ENCODE data around the gene IQUB.

Gene IQUB

GRCh38 chr7:123498031-123498430 lies 36.4 kb downstream of the IQUB start:
- in situ Hi-C loops (cut with HindIII; ENCODE audit: low sequenced_read_pairs): loop anchor here (25.0 kb wide), 1 partner anchor 111 kb away; no protein-coding TSS in a partner anchor

GRCh38 chr7:123494193-123494796 lies 40.1 kb downstream of the IQUB start:
- in situ Hi-C loops (cut with HindIII; ENCODE audit: low sequenced_read_pairs): loop anchor here (25.0 kb wide), 1 partner anchor 107 kb away; no protein-coding TSS in a partner anchor

DNA sequence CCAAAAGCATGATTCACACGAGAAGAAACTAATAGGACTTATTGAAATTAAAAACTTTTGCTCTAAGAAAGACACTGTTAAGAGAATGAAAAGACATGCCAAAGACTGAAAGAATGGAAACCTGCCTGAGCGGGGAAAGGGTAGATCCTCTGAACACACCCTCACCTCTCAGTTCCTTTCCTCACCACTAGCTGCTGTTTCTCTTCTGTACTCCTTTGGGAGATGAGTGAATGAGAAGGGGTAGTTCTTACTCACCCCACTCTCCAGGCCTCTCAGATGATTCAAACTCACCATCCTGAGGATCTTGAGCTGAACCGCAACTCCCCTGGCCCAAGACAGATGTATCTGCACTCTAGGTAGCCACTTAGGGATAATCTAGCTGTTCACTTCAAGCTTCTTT lies 41.9 kb downstream of the IQUB start:
- in situ Hi-C loops (cut with HindIII; ENCODE audit: low sequenced_read_pairs): loop anchor here (25.0 kb wide), 1 partner anchor 105 kb away; no protein-coding TSS in a partner anchor

DNA sequence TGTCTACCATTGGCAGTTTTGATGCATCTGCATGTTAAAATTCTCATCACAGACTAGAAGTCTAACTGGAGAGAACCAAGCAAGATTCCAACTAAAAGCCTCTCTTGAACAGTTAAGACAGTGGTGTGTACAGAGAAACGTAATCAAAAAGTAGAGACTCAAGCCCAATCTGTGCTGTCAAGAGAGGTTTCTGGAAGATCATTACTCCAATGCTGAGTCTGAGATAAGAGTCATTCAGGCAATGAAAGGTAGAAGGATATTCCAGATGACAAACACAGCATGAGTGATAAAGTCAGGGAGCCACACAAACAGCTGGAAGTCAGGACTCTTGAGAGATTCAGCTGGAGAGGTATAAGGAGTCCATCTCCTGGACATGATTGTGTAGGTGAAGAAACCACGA lies 48.7 kb downstream of the IQUB start:
- in situ Hi-C loops (cut with HindIII; ENCODE audit: low sequenced_read_pairs): loop anchor here (25.0 kb wide), 1 partner anchor 98 kb away; no protein-coding TSS in a partner anchor

DNA sequence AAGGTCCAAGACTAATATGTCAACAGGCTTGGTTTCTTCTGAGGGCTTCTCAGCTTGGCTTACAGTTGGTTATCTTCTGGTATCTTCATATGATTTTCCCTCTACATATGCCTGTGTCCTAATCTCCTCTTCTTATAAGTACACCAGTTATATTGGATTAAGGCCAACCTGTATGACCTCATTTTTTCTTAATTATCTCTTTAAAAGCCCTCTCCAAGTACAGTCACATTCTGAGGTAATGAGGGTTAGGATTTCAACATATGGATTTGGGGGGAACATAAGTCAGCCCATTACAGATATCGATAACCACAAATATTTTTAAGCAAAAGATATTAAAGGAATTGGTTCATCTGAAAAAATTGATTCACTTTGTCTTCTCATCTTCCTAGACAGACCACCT lies 49.2 kb downstream of the IQUB start:
- in situ Hi-C loops (cut with HindIII; ENCODE audit: low sequenced_read_pairs): loop anchor here (25.0 kb wide), 1 partner anchor 98 kb away; no protein-coding TSS in a partner anchor

DNA sequence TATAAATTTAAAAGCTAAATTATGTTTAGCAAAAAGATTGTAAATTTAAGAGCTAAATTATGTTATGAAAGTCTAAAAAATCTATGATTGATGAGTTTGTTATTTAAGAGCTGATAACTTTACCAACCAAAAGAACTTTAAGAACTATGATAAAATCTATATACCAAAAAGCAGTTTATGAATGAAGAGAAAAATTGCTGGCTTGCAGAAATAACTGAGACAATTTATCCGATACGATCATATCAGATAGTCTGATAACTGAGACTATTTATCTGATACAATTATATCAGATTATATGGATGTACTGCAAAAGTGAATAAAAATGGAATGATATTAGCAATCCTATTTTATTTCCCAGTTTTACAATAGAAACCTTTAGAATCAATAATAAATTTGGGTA lies 50.2 kb downstream of the IQUB start:
- in situ Hi-C loops (cut with HindIII; ENCODE audit: low sequenced_read_pairs): loop anchor here (25.0 kb wide), 1 partner anchor 97 kb away; no protein-coding TSS in a partner anchor

GRCh38 chr7:123480107-123480506 lies 54.3 kb downstream of the IQUB start:
- in situ Hi-C loops (cut with HindIII; ENCODE audit: low sequenced_read_pairs): loop anchor here (25.0 kb wide), 1 partner anchor 93 kb away; no protein-coding TSS in a partner anchor

DNA sequence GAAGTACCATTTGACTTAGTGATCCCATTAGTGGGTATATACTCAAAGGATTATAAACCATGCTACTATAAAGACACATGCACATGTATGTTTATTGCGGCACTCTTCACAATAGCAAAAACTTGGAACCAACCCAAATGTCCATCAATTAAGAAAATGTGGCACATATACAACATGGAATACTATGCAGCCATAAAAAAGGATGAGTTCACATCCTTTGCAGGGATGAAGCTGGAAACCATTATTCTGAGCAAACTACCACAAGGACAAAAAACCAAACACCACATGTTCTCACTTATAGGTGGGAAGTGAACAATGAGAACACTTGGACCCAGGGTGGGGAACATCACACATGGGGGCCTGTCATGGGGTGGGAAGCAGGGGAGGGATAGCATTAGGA lies 56.3 kb downstream of the IQUB start:
- in situ Hi-C loops (cut with HindIII; ENCODE audit: low sequenced_read_pairs): loop anchor here (25.0 kb wide), 1 partner anchor 91 kb away; no protein-coding TSS in a partner anchor

GRCh38 chr7:123472750-123473445 lies 61.5 kb downstream of the IQUB start:
- in situ Hi-C loops (cut with HindIII; ENCODE audit: low sequenced_read_pairs): no loop called here

DNA sequence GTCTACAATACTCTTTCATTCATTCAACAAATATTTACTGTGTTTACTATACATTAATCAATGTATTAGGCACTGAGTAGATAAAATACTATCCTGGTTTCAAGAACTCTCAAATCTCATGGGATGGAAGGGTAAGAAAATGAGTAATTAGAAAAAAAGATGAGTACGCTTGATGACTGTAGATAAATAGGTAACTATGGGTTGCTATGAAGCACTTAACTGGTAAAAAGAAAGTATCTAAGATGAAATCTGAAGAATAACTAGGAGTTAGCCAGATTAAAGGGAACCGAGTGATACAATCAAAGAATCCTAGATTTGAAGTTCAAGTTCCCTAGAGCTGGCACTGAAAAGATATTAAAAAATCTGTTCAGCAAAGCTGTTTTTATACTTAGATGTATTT lies 62.1 kb downstream of the IQUB start:
- in situ Hi-C loops (cut with HindIII; ENCODE audit: low sequenced_read_pairs): no loop called here

DNA sequence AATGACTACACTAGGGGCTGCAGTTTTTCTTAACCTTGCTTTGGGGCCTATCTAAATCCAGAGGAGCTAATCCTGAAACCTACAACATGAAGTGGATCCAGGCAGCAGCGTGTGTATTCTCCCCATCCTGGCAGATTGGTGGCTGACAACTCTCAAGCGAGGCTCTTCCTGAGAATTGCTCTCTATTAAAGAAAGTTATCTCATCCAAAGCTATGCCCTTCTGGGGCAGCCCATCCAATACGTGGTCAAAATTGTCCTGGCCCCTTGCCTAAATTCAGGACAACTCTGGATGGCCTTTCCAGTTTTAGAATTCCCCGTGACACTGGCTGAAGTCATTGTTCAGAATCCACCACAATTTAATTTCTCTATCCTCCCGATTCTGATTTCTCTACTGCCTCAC lies 66.1 kb downstream of the IQUB start:
- in situ Hi-C loops (cut with HindIII; ENCODE audit: low sequenced_read_pairs): no loop called here

GRCh38 chr7:123463890-123464289 lies 70.5 kb downstream of the IQUB start:
- in situ Hi-C loops (cut with HindIII; ENCODE audit: low sequenced_read_pairs): no loop called here

GRCh38 chr7:123460616-123461015 lies 73.8 kb downstream of the IQUB start:
- in situ Hi-C loops (cut with HindIII; ENCODE audit: low sequenced_read_pairs): no loop called here

- in situ Hi-C loops (cut with HindIII; ENCODE audit: low sequenced_read_pairs): no loop called here
Measured at GRCh38 chr7:123455965-123456470, 78.4 kb downstream of the IQUB start.

DNA sequence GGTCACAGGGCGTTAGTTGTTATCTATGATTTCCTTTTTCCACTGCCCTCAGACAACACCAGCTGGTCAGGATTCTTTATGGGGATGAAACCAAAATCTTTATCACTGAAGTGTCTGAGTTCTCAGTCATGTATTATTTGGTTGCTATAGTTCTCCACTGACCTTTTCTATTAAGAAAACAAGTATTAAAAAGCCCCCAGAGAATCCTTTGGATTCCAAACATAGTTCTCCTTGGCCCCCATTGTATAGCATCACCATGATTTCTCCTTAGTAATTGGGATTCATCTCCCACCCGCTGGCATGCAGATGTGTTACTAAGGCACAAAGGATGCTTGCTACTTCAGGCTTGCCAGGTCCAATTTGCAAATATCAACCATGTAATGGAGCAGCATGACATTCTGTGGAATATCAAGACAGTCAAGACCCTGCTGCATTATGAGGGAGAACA lies 94.3 kb downstream of the IQUB start:
- in situ Hi-C loops (cut with HindIII; ENCODE audit: low sequenced_read_pairs): no loop called here

DNA sequence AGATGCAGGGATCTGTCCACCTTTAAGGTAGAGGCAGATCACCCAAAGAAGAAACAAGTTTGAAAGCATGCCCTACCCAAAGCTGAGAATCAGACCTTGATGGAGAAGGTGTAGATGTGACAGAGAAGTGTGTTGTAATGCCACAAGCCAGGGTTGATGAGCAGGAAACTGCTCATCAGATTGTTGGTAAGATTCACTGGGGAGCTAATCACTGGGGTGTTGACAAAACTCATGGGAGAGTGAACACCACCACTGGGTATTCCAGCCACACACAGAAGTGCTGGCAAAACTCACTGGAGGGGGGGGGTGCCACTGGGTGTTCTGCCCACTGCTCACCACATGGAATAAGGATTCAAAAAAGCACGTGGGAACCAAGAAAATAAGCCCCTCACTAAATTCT lies 95.2 kb downstream of the IQUB start:
- in situ Hi-C loops (cut with HindIII; ENCODE audit: low sequenced_read_pairs): no loop called here

- in situ Hi-C loops (cut with HindIII; ENCODE audit: low sequenced_read_pairs): no loop called here
Measured at GRCh38 chr7:123437447-123437995, 96.9 kb downstream of the IQUB start.

- in situ Hi-C loops (cut with HindIII; ENCODE audit: low sequenced_read_pairs): no loop called here
Measured at GRCh38 chr7:123435080-123435700, 99.2 kb downstream of the IQUB start.

- in situ Hi-C loops (cut with HindIII; ENCODE audit: low sequenced_read_pairs): no loop called here
Measured at GRCh38 chr7:123433665-123434064, 100.7 kb downstream of the IQUB start.

DNA sequence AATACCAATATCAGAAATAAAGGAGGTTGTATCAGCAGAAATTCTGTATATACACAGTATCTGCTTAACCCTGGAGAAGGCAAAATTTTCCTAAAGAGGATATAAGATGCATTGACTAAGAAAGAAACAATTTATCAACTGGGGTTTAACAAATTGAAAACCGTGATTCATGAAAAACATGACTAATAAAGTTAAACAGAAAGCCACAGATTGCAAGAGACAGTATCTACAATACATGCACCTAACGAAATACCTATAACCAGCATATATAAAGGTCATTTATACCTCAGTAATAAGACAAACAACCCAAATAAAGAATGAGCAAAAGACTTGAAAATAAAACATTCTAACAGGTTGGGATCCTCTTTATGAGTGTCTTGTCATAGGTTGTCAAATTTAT lies 101.8 kb downstream of the IQUB start:
- in situ Hi-C loops (cut with HindIII; ENCODE audit: low sequenced_read_pairs): no loop called here

GRCh38 chr7:123431075-123431614 lies 103.2 kb downstream of the IQUB start:
- in situ Hi-C loops (cut with HindIII; ENCODE audit: low sequenced_read_pairs): no loop called here

Measured in DLD1 (cell line).